Lung (tissue), 12 donors: Measurements from ENCODE around the gene ACR. TPM values are rescaled to one million over a fixed set of nuclear protein-coding genes. Genes with fewer than 3 reads are reported as not detected.

Source experiments
- ATAC-seq: fragments of 200-7000 bp; cut with Tn5 transposase; one replicate; pipeline ENCODE4 v1.9.1; 2020; ENCODE audit warnings: moderate number of reproducible peaks; ENCODE audit not compliant: insufficient read depth, low FRiP score
- DNase-seq, 3 donors: peaks; one replicate each; pipeline ENCODE4 v3.0.0-alpha.2; 2013 to 2017
- H3K27ac ChIP-seq, 2 donors: one replicate each; pipeline ENCODE4 v1.5.1; 2013; ENCODE audit warnings: mild to moderate bottlenecking in 2 of 2, moderate library complexity in 2 of 2, control low read depth in 1 of 2, inconsistent platforms in 1 of 2, low read depth in 1 of 2, low read length in 1 of 2
- H3K27me3 ChIP-seq, 3 donors: one replicate each; pipeline ENCODE4 v1.5.1; 2013; ENCODE audit warnings: low read length in 2 of 3; ENCODE audit not compliant: control insufficient read depth in 3 of 3, insufficient read depth in 3 of 3
- H3K36me3 ChIP-seq, 4 donors: one replicate each; pipeline ENCODE4 v1.5.1; 2013; ENCODE audit warnings: low read length in 4 of 4, mild to moderate bottlenecking in 1 of 4, moderate library complexity in 1 of 4; ENCODE audit not compliant: control insufficient read depth in 4 of 4, insufficient read depth in 4 of 4
- H3K4me1 ChIP-seq, 5 donors: one replicate each; pipeline ENCODE4 v1.5.1; 2013; ENCODE audit warnings: low read length in 5 of 5, mild to moderate bottlenecking in 2 of 5, moderate library complexity in 1 of 5; ENCODE audit not compliant: control insufficient read depth in 5 of 5, insufficient read depth in 5 of 5
- H3K4me3 ChIP-seq: one replicate; pipeline ENCODE4 v1.5.1; 2013; ENCODE audit warnings: mild to moderate bottlenecking, control low read depth, moderate library complexity
- H3K9ac ChIP-seq, 2 donors: one replicate each; pipeline ENCODE4 v1.5.1; 2013; ENCODE audit warnings: low read length in 2 of 2, control low read depth in 1 of 2; ENCODE audit not compliant: insufficient read depth in 1 of 2
- H3K9me3 ChIP-seq, 4 donors: one replicate each; pipeline ENCODE4 v1.5.1; 2013; ENCODE audit warnings: low read length in 3 of 4, mild to moderate bottlenecking in 1 of 4, moderate library complexity in 1 of 4; ENCODE audit not compliant: control insufficient read depth in 4 of 4, insufficient read depth in 3 of 4
- WGBS, 2 donors: extraction: QIAGEN DNeasy Blood & Tissue Kit; methylation state at CpG; one replicate each; pipeline ENCODE4 v1.1.7; 2013; 5-methylcytosine and 5-hydroxymethylcytosine counted together
- polyA plus RNA-seq, 2 donors: library from polyadenylated mRNA; stranded (reverse); fragments of 200-250 nt; gene quantifications; one replicate each; pipeline ENCODE4 v1.2.1, GENCODE V29; 2013
- total RNA-seq, 2 donors: library from RNA; depleted of rRNA in 1 of 2; stranded (reverse); fragments of >200 nt in 1 of 2; gene quantifications; one replicate each; pipeline ENCODE4 v1.2.1, GENCODE V29; 2014 to 2021
- TF ChIP-seq, protein P1 (sequence below): IDR thresholded peaks from 2 replicates; pipeline ENCODE4 v1.5.1; 2012; ENCODE audit warnings: mild to moderate bottlenecking; ENCODE audit errors: control extremely low read depth, extremely low read depth
- donor health status: control.
- donor health status: control.
- donor health status: Bipolar disorder and iron deficiency.
- donor health status: healthy.
- donor health status: DM: yes; HTN: yes; CAD: no.

The ACR gene
- total and polyA plus RNA-seq, 4 donors: 0.26 to 3.3 (median 0.78) TPM

DNA sequence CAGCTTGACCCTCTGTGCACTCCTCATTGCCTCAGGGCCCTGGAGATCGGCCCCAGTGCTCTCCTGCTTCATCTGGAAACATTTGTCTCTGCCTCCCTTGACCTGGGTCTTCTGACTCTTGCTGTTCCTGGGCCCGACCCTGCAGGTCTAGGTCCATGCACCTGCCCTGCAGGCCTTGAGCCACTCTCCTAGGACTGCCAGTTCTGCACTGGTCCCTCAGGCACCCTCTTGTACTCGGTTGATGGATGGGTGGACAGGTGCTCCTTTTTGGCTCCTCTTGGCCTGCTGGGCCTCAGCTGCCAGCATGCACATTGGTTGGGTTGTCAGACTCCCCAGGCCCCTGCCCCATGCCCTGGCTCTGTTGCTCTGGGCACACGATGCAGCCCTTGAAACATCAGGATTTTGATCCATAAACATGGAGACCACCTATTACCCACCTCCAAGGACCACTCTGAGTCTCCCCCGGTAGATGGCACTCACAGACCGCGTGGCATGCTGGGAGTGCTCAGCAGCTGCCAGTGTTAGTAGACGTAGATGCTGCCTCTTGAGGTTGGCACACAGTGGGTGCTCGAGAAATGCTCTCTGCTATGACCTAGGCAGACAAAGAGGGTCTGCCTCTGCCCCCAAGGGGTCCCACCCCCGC, 20.2 kb upstream of the ACR start:
- Histone ChIP-seq H3K9me3 (no peaks in the 10 kb centered on the region), H3K9ac (no peak overlapping the region), H3K27ac (no peak overlapping the region), H3K27me3 (peaks cover 0 to 15% (median 7%) of the 10 kb centered on the region in 3 donors), H3K36me3 (peaks cover 0 to 34% (median 2%) of the 10 kb centered on the region in 4 donors), H3K4me1 (peaks cover 0 to 10% (median 0%) of the 10 kb centered on the region in 5 donors), H3K4me3 (no peak overlapping the region)
- ATAC-seq (no peak), DNase-seq (no peak)
- 88 to 91% methylated on average over 10 of the region's 10 CpGs for WGBS, 2 donors
- TF ChIP-seq, protein P1, sequence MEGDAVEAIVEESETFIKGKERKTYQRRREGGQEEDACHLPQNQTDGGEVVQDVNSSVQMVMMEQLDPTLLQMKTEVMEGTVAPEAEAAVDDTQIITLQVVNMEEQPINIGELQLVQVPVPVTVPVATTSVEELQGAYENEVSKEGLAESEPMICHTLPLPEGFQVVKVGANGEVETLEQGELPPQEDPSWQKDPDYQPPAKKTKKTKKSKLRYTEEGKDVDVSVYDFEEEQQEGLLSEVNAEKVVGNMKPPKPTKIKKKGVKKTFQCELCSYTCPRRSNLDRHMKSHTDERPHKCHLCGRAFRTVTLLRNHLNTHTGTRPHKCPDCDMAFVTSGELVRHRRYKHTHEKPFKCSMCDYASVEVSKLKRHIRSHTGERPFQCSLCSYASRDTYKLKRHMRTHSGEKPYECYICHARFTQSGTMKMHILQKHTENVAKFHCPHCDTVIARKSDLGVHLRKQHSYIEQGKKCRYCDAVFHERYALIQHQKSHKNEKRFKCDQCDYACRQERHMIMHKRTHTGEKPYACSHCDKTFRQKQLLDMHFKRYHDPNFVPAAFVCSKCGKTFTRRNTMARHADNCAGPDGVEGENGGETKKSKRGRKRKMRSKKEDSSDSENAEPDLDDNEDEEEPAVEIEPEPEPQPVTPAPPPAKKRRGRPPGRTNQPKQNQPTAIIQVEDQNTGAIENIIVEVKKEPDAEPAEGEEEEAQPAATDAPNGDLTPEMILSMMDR: no peak

DNA sequence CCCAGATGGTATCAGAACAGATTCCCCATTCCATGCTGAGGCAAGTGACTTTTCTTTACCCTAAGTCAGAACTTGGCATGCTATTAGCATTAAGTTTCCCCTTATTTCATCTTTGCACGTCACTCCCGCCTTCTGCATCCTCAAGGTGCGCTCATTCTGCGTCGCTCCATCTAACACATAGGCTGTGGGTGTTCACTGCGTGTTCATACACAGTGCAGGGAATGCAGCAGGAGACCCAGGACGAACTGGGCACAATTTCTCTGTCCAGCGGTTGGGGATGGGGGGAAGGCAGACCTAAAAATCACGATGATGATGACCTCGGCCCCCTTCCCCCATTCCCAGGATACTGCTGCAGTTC, 19.7 kb upstream of the ACR start:
- no peak overlapping the region for H3K27ac ChIP-seq
- TF ChIP-seq, protein P1: no peak
- H3K9ac ChIP-seq: no peak overlapping the region
- peaks cover 0 to 36% (median 2%) of the 10 kb centered on the region in 4 donors for H3K36me3 ChIP-seq
- no peak overlapping the region for H3K4me3 ChIP-seq
- peaks cover 0 to 15% (median 7%) of the 10 kb centered on the region in 3 donors for H3K27me3 ChIP-seq
- no peaks in the 10 kb centered on the region for H3K9me3 ChIP-seq
- H3K4me1 ChIP-seq: peaks cover 0 to 10% (median 0%) of the 10 kb centered on the region in 5 donors
- WGBS, 2 donors: 93 to 98% methylated on average over 10 of the region's 10 CpGs
- ATAC-seq (no peak), DNase-seq (no peak)

- no peak for ATAC-seq
Measured at GRCh38 chr22:50719814-50720300, 18.1 kb upstream of the ACR start.

More at GRCh38 chr22:50719814-50720300, 18.1 kb upstream of the ACR start:
- Histone ChIP-seq H3K27me3 (peaks cover 0 to 15% (median 7%) of the 10 kb centered on the region in 3 donors), H3K4me1 (peaks cover 0 to 8% (median 0%) of the 10 kb centered on the region in 5 donors), H3K4me3 (no peak overlapping the region), H3K9ac (no peak overlapping the region), H3K36me3 (peaks cover 0 to 31% (median 3%) of the 10 kb centered on the region in 4 donors), H3K27ac (no peak overlapping the region), H3K9me3 (no peaks in the 10 kb centered on the region)
- 63 to 74% methylated on average over 39 to 40 of the region's 40 CpGs for WGBS, 2 donors
- DNase-seq: no peak
- TF ChIP-seq, protein P1: no peak
